ENCODE results near the gene SCGB1D4.
"Not testable (repeated sequence)": the region's sequence is repeated elsewhere in the genome, so short reads cannot be mapped to it uniquely, and the experiment has no call there.

The SCGB1D4 gene, protein sequence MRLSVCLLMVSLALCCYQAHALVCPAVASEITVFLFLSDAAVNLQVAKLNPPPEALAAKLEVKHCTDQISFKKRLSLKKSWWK

DNA sequence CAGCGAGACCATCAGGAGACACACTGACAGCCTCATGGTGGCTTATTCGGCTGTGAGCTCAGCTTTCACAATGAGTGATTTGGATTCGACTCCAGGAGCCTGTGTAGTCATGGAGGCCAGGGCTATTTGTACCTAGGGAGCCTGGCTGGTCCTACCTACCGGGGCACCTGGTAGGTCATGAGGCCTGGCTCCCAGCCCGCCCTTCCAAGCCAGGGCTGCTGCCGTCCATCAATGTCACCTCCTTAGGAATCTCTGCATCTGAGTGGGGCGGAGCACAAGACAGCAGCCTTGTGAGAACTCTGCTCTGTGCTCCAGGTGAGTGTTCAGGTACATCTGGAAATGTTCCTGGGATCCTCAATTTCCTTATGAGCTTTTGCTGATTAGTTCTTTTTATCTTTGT is at the start of gene SCGB1D4:
TSS of gene SCGB1D4 (minus strand) at position 101 of the 400 bp plus-strand sequence. CDS start at position 36, 65 bp downstream.
- DNase-seq (ENCODE audit: low spot score), result no peak

DNA sequence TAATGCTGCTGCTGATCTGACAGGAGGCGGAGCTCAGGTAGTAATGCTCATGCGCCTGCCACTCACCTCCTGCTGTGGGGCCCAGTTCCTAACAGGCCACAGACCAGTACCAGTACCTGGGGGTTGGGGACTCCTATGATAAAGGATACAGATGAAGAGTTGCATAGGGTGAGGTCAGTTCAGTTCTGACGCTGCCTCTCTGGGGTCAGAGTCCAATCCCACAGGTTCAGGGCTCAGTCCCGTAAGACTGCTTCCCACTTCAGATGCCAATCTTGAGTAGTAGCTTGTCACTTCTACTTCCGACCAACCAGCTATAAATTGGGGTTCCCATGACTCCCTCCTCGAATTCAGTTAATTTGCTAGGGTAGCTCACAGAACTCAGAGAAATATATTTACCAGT is 47.0 kb upstream of the SCGB1D4 start:
- no peak for DNase-seq (ENCODE audit: low spot score)

DNA sequence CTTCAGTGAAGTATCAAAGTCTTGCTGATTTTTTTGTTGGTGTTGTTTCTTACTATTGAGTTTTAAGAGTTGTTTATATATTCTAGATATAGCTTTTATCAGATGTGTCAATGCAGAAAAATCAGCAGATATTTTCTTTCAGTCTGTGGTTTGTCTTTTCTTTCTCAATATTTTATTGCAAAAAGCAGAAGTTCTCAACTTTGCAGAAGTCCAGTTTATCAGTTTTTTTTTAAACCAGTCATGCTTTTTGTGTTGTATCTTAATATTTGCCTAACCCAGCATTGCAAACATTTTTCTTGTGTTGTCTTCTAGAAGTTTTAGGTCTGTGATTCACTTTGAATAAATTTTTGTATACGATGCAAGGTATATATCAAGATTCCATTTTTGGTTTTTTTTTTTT is 45.3 kb upstream of the SCGB1D4 start:
- no peak for DNase-seq (ENCODE audit: low spot score)

DNA sequence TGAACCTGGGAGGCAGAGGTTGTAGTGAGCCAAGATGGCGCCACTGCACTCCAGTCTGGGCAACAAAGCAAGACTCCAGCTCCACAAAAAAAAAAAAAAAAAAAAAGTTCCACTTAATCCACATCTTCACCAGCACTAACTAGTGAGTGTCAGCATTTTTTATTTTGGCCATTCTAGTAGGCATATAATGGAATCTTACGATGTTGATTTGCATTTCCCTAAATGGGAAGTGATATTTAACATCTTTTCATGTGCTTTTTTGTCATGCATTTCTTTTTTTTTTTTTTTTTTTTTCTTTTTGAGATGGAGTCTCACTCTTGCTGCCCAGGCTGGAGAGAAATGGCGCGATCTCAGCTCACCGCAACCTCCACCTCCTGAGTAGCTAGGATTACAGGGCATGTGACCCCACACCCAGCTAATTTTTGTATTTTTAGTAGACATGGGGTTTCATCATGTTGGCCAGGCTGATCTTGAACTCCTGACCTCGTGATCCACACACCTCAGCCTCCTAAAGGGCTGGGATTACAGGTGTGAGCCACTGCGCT is 44.8 kb upstream of the SCGB1D4 start:
- DNase-seq (ENCODE audit: low spot score), result not testable (repeated sequence)

DNA sequence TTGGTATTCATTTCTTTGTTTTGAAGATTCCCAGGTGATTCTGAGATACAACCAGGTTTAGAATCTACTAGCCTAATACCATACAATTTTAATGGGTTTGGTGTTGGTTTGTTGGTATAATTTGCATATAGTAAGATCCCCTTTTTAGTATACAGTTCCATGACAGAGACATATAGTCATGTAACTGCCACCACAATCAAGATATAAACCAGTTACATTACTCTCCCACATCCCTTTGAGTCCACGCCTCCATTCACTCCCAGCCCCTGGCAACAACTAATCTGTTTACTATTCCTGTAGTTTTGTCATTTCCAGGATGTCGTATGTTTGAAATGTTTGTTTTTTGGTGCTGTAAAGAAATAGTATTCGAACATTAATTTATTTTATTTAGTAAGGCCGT is 42.7 kb upstream of the SCGB1D4 start:
- DNase-seq (ENCODE audit: low spot score), result no peak

DNA sequence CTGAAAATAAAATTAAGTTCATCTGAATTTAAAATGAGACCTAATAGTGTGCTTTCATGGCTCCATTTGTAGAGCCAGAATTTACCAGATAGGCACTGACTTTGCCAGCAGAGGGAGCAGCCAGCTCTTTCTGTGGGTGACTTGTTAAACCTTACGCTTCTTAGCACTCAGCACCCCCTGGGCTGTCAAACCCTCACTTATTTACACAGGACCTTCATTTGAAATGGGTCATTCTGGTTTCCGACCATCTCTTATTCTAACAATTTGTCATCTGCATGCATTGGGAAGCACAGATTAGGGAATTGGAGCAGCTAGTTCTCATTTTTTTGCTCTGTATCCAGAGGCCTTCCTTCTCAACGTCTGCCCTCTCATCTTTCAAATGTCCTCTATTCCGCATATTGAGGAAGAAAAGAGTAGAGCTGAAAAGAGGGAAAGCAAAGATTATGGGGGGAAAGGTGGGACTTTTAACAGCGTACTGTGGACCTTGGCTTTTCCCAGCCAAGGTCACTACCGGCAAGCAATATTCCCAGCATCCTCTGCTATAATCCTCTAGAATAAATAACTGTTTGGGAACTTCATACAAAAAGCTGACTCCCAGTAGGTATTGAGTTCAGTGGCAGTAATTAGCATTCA is 41.5 kb upstream of the SCGB1D4 start:
- DNase-seq (ENCODE audit: low spot score), result peak; percentile 57

DNA sequence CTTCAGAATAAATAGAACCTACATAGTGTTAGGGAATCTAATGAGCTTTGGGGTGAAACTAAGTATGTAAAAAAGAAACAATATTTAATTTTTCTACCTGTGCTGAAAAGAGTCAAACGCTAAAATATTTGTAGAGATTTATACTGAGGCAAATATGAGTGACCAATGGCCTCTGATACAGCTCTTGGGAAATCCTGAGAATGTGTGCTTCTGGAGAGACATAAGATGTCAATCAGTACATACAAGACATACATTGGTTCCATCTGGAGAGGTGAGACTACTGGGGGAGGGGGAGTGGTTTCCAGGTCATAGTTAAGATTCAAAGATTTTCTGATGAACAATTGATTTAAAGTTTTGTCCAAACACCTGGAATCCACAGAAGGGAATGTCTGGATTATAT is 39.3 kb upstream of the SCGB1D4 start:
- no peak for DNase-seq (ENCODE audit: low spot score)

DNA sequence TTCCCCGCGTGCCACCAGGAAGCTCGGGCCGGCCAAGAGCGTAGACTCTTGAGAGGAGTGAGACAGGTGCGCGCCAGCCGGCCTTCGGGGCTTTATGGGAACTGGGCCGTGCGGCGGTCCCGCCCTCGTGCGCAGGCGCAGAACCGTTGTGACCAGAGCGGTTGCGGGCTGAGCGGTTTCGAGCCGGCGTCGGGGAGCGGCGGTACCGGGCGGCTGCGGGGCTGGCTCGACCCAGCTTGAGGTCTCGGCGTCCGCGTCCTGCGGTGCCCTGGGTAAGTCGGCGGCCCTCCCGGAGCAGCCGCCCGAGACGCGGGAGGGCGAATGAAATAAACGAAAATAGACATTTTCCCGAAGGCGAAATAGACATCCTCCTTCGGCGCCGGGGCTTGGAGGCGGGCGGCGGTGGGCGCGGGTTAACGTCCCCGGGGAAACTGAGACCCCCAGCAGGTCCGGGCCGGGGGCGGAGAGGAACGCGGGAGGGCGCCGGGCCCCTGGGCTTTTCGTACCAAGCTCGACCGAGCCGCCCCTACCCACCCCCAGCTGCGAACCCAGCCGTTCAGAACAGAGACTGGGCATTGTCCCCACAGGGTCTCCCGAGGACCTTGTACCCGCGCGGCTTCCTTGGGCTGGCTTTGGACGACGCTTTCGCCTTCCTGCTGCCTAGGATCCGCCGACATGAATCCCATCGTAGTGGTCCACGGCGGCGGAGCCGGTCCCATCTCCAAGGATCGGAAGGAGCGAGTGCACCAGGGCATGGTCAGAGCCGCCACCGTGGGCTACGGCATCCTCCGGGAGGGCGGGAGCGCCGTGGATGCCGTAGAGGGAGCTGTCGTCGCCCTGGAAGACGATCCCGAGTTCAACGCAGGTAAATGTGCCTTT is 38.7 kb upstream of the SCGB1D4 start, which contains the start of gene ASRGL1:
TSS of gene ASRGL1 (plus strand) at position 146 of the 879 bp plus-strand sequence. CDS start at position 676, 530 bp downstream.
- DNase-seq (ENCODE audit: low spot score), result peak; percentile 88

DNA sequence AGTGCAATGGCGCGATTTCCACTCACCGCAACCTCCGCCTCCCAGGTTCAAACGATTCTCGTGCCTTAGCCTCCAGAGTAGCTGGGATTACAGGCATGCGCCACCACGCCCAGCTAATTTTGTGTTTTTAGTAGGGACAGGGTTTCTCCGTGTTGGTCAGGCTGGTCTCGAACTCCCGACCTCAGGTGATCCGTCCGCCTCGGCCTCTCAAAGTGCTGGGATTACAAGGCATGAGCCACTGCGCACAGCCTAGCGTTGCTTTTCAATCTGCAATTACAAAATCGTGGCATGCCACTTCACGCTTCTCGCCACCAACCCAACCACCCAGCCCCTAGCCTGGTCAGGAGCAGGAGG is 38.1 kb upstream of the SCGB1D4 start:
- DNase-seq (ENCODE audit: low spot score), result not testable (repeated sequence)

DNA sequence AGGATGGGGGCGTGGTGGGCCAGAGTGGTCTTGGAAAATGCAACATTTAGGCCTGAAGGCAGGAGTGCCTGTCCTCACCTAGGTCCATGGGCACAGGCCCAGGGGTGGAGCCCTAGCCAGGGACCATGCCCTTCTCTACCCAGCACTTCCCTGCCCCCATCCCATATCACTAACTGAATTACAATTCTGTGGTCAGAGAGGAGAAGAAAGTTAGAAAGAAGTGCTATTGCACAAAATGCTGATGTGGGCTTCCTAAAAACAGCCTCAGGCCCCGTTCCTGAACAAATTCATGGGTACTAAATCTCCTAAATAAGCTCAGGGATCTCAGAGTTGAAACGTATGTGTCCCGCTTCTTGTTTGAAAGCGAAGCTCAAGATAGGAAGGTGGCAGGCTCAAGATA is 34.9 kb upstream of the SCGB1D4 start:
- no peak for DNase-seq (ENCODE audit: low spot score)

DNA sequence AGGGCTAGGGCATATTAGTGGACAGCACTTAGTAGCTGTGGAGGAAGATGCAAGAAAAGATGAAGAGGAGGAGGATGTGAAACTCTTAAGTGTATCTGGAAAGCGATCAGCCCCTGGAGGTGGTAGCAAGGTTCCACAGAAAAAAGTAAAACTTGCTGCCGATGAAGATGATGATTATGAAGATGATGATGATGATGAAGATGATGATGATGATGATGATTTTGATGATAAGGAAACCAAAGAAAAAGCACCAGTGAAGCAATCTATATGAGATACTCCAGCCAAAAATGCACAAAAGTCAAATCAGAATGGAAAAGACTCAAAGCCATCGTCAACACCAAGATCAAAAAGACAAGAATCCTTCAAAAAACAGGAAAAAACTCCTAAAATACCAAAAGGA is 32.4 kb upstream of the SCGB1D4 start:
- not testable (repeated sequence) for DNase-seq (ENCODE audit: low spot score)

DNA sequence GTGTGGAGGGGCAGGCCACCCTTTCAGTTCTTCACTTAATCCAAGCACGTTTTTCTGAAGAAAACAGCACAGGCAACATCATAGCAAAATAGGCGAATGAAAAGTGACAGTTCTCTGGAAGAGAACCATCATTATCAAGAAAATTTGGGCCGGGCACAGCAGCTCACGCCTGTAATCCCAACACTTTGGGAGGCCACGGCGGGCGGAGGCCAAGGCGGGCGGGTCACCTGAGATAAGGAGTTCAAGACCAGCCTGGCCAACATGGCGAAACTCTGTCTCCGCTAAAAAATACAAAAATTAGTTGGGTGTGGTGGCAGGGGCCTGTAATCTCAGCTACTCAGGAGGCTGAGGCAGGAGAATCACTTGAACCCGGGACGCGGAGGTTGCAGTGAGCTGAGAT is 28.7 kb upstream of the SCGB1D4 start:
- not testable (repeated sequence) for DNase-seq (ENCODE audit: low spot score)

DNA sequence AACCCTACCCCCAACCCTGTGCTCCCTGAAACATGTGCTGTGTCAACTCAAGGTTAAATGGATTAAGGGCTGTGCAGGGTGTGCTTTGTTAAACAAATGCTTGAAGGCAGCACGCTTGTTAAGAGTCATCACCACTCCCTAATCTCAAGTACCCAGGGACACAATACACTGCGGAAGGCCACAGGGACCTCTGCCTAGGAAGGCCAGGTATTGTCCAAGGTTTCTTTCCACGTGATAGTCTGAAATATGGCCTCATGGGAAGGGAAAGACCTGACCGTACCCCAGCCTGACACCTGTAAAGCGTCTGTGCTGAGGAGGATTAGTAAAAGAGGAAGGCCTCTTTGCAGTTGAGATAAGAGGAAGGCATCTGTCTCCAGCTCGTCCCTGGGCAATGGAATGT is 27.8 kb upstream of the SCGB1D4 start:
- DNase-seq (ENCODE audit: low spot score), result not testable (repeated sequence)

DNA sequence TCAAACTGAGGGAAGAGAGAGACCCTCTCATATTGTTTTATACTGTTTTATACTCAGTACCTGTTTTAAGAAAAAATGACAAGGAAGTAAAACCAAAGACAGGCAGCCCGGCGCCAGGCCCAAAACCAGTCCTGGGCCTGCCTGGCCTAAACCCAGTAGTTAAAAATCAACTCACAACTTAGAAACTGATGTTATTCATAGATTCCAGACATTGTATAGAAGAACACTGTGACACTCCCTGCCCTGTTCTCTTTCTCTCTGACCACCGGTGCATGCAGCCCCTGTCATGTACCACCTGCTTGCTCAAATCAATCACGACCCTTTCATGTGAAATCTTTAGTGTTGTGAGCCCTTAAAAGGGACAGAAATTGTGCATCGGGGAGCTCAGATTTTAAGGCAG is 26.9 kb upstream of the SCGB1D4 start:
- not testable (repeated sequence) for DNase-seq (ENCODE audit: low spot score)

DNA sequence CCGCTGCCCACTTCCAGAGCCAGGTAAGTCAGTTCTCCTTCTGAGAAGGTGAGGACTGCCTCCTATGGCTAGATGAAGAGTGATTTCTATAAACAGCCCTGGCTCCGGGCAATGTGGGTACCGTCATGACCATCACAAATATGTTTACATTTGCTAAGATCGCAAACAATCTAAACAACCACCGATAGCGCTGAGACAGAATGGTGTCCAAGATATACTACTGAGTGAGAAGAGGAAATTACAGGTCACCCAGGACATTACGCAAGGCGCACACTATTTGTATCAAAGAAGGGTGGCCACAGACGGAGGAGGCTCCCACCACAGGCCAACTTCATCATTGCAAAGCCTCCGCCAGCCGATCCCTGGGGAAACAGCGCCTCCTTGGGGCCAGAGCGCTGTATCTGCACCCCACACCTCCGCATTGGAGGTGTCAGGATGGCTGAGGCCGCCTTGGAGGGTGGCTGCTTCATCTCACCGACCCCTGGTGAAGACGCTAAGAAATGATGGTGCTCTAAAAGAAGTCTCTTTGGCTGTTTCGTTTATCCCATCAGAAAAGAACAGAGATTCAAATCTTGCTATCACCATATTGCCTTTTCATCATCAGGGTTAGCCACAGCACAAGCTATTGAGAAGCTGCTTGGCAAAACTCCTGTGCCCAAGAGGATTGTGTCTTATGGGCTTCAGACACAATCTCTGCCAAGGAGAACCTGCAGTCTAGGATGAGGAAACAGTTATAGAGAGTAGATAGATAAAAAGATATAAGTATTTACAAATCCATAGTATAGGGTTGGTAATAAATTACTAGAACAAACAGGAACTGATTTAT is 26.1 kb upstream of the SCGB1D4 start:
- DNase-seq (ENCODE audit: low spot score), result peak; percentile 40

DNA sequence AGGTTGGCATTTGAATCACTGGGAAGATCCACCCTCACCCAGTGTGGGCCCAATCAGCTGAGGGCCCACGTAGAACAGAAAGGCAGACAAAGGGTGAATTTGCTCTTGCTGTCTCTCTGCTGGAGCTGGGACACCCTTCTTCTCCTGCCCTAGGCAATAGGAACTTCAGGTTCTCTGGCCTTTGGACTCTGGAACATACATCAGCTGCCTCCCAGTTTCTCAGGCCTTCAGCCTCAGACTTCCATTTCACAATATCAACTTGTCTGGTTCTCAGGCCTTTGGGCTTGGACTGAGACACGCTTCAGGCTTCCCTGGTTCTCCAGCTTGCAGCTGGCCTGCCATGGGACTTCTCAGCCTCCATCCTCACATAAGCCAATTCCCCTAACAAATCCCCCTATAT is 23.6 kb upstream of the SCGB1D4 start:
- DNase-seq (ENCODE audit: low spot score), result no peak

DNA sequence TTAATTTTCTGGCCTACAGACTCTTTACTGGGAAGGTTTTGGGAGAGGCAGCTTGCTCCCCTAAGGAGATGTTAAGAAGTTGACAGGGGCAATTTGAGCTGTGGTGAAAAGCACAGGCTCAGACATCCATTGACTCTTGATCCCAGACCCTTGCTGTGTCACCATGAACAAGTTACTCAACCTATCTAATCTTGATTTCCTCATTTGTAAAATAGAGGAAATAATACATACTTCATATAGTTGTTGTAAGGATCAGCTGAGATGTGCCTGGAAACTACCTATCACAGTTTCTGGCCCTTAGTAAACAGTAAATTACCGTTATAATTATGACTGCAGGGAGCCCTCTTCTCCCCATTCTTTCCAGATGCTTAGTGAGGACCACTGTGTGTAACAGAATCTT is 16.6 kb upstream of the SCGB1D4 start:
- no peak for DNase-seq (ENCODE audit: low spot score)

DNA sequence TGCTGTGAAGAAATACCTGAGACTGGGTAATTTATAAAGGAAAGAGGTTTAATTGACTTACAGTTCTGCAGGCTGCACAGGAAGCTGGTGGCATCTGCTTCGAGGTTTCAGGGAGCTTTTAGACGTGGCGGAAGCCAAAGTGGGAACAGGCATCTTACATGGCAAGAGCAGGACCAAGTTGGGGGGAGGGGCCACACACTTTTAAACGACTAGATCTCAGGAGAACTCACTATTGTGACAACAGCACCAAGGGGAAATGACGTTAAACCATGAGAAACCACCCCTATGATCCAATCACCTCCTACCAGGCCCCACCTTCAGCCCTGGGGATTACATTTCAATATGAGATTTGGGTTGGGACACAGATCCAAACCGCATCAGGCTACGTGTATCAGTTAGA is 11.1 kb upstream of the SCGB1D4 start:
- no peak for DNase-seq (ENCODE audit: low spot score)

DNA sequence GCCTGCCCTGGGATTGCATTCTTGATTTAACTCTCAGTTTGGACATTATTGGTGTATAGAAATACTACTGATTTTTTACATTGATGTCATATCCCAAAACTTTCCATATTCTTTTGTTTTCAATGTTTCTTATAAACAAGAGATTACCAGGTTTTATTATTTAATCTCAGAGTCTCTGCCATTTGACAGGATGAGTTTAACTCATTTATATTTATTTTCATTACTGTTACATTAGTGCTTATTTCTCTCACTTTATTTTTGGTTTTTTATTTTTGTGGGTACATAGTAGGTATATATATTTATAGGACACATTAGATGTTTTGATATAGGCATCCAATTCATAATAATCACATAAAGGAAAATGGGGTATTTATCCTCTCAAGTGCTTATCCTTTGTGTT is 9.1 kb upstream of the SCGB1D4 start:
- DNase-seq (ENCODE audit: low spot score), result no peak

DNA sequence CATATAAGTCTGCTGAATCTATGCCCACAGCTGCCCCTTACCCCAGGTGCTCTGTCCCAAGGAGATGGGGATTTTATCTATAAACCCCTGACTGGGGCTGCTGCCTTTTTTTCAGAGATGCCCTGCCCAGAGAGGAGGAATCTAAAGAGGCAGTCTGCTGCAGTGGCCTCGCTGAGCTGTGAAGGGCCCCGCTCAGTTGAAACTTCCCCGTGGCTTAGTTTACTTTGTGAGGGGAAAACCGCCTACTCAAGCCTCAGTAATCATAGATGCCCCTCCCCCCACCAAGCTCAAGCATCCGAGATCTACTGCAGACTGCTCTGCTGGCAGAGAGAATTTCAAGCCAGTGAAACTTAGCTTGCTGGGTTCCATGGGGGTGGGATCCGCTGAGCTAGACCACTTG is 7.4 kb upstream of the SCGB1D4 start:
- DNase-seq (ENCODE audit: low spot score), result no peak

DNA sequence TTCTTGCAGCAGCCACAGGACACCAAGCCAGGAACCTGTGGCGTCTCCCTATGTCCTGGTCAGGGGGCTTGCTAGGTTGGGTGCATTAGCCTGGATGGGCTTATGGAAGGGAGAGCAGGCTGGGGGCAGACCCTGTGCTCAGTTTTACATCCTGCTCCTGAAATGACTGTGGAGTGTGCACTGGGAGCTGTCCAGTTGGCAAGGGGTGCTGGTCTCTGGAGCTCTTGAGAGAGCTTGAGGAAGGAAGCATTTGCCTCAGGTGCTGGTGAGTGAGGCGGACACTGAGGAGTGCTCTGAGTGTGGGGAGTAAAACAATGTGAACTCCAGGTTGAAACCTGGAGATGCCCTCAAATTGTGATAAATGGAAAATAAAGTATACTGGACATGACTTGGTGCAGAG is 3.4 kb downstream of the SCGB1D4 start:
- peak; percentile 22 for DNase-seq (ENCODE audit: low spot score)

DNA sequence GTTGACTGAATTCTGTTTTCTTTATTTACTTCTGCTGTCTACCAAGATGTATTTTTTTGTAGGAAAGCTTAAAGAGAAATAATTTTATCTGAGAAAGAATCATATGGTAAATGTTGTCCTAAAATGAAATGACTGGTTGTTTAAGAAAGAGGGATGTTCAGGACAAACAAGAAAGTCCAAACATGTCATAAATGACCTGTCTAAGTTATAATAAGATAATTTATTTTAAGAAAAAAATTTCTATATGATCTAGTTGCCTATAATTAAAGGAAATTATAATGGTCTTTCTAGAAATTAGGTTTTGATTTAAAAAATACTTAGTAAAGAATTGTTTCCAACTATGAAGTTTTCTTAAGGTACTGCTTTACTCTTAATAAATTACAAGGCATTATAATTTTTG is 18.4 kb downstream of the SCGB1D4 start:
- no peak for DNase-seq (ENCODE audit: low spot score)

Data from AG08395 (cell line).